Upper lobe of left lung (tissue), 6 donors: ENCODE measurements around the gene PRKAG2. TPM values are rescaled to one million over a fixed set of nuclear protein-coding genes. Genes with fewer than 3 reads are reported as not detected.
A peak's percentile ranks its signal among the peaks of the same experiment; 100 is the strongest.

Experiments used
- ATAC-seq, 2 donors: fragments of 200-7000 bp; cut with Tn5 transposase; one replicate each; pipeline ENCODE4 v1.9.1; 2022; ENCODE audit warnings: mild to moderate bottlenecking in 2 of 2, moderate library complexity in 2 of 2; ENCODE audit not compliant: low FRiP score in 2 of 2
- DNase-seq, 2 donors: peaks; one replicate each; pipeline ENCODE4 v3.0.0-alpha.2; 2019 to 2020
- H3K27ac ChIP-seq, 4 donors: fragments of 200-600 bp; sonication (generic); one replicate each; pipeline ENCODE4 v1.5.1; 2016 to 2019
- H3K27me3 ChIP-seq, 4 donors: fragments of 200-600 bp; sonication (generic); one replicate each; pipeline ENCODE4 v1.5.1; 2017 to 2019
- H3K36me3 ChIP-seq, 4 donors: fragments of 200-600 bp; sonication (generic); one replicate each; pipeline ENCODE4 v1.5.1; 2016 to 2019
- H3K4me1 ChIP-seq, 4 donors: fragments of 200-600 bp; sonication (generic); one replicate each; pipeline ENCODE4 v1.5.1; 2018 to 2019
- H3K4me3 ChIP-seq, 4 donors: fragments of 200-600 bp; sonication (generic); one replicate each; pipeline ENCODE4 v1.5.1; 2017 to 2019; ENCODE audit warnings: mild to moderate bottlenecking in 2 of 4, moderate library complexity in 1 of 4
- H3K9me3 ChIP-seq, 4 donors: fragments of 200-600 bp; sonication (generic); one replicate each; pipeline ENCODE4 v1.5.1; 2018 to 2019
- CTCF ChIP-seq, 6 experiments: fragments of 450-650 bp in 4 of 6; fragments of 200-600 bp in 2 of 6; sonication (generic) in 2 of 6; IDR thresholded peaks; one replicate each; pipeline ENCODE4 v1.5.1; 2016 to 2019; ENCODE audit warnings: antibody characterized with exemption in 6 of 6
- EP300 ChIP-seq, 4 donors: sonication (generic); formaldehyde crosslinking; IDR thresholded peaks; one replicate each; pipeline ENCODE4 v1.5.1; 2017; ENCODE audit warnings: antibody characterized with exemption in 4 of 4, control low read depth in 2 of 4
- POLR2A ChIP-seq, 4 donors: fragments of 450-650 bp; IDR thresholded peaks; one replicate each; pipeline ENCODE4 v1.5.1; 2016 to 2017; ENCODE audit warnings: antibody characterized with exemption in 4 of 4, mild to moderate bottlenecking in 2 of 4
- POLR2AphosphoS5 ChIP-seq, 2 donors: sonication (generic); formaldehyde crosslinking; IDR thresholded peaks; one replicate each; pipeline ENCODE4 v1.5.1; 2017; ENCODE audit warnings: antibody characterized with exemption in 2 of 2
- WGBS, 2 donors: methylation state at CpG; one replicate each; pipeline ENCODE4 v1.1.5; 2017 to 2018; 5-methylcytosine and 5-hydroxymethylcytosine counted together
- total RNA-seq, 6 donors: library from RNA; depleted of rRNA in 4 of 6; stranded (reverse); fragments of >200 nt in 4 of 6; gene quantifications; one replicate each; pipeline versions ENCODE4 v1.1.0 to v1.2.1, GENCODE V29; 2016 to 2021
- donor health status: DM: no; HTN: no; CAD: no; lungs with moderate emphysema.
- donor health status: DM: no; HTN: yes; CAD: no; lungs with severe emphysema.

PRKAG2 gene
- total RNA-seq, 6 donors from 2014 or later = 20.6 to 68.1 (median 29.6) TPM

DNA sequence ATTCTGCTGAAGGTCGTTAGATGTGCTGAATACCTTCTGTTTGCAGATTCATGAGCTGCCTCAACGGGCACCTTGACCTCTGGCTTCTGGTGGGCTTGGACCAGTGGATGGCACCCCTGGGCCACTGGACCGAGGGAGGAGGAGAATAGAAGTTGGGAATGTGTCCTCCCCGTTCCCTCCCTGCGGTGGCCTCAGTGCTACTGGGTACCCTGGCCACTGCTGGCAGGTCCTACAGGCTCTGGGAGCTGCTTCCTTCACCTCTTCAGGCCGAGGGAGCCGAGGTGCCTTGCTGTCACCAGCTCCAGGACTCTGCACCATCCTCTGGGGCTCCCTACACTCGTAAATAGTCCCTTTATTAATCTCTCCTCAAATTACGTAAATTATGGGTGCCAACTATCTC is 47.1 kb upstream of the PRKAG2 start:
- DNase-seq = no peak
- Histone ChIP-seq H3K9me3 (no peaks in the 10 kb centered on the region), H3K27ac (peak overlapping the region; percentile 58 to 84 (median 78)), H3K27me3 (no peaks in the 10 kb centered on the region), H3K36me3 (no peaks in the 10 kb centered on the region), H3K4me3 (no peak overlapping the region), H3K4me1 (peaks cover 9 to 29% (median 14%) of the 10 kb centered on the region in 4 donors)
- WGBS, 2 donors = 91 to 95% methylated on average over 9 of the region's 9 CpGs
- peak in 1 of 2 donors; percentile 2 for ATAC-seq
- TF ChIP-seq EP300 (IDR thresholded peaks at IDR 0.05) (no peak), POLR2AphosphoS5 (IDR thresholded peaks at IDR 0.05) (no peak), POLR2A (IDR thresholded peaks at IDR 0.05) (no peak), CTCF (IDR thresholded peaks at IDR 0.05) (no peak)

DNA sequence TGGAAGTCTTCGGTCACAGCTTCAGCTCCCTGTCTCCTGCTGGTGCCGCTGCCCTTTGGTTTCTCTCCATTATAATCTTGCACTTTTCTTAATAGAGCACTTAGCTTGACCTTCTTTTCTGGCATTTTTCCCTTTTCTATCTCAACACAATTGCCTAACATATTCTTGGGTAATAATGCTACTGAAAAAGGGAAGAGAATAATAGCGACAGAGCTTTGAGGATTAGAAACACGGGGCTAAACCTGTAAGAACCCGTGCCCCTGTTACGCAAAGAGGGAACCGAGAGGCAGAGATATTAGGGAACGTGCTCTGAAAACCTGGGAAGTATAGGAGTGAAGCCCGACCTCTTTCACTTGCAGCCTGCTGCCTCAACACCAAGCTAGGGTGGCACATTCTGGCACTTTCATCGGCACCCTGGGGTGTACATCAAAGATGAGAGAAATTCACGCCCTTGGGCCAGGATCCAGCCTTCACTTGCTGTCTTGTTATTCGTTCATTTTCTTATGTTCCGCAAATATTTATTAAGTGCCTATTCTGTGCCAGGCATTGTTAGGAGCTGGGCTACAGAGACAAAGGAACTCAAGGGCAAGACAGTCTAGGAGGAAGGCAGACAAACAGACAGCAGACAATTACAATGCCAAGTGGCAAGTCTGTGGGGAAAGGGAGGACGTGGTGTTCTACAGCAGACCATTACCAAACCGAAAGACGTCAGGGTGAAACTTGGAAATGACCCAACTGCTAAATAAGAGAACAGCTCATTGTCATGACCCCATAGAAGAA is 46.4 kb upstream of the PRKAG2 start:
- TF ChIP-seq EP300 (IDR thresholded peaks at IDR 0.05) = peak; percentile 85 to 97 (median 92)
- TF ChIP-seq POLR2AphosphoS5 (IDR thresholded peaks at IDR 0.05) = peak; percentile 25 to 68
- TF ChIP-seq POLR2A (IDR thresholded peaks at IDR 0.05) = peak in 1 of 4 donors; percentile 60
- no peak for TF ChIP-seq CTCF (IDR thresholded peaks at IDR 0.05)
- H3K4me1 ChIP-seq = peaks cover 14 to 33% (median 20%) of the 10 kb centered on the region in 4 donors
- H3K9me3 ChIP-seq = no peaks in the 10 kb centered on the region
- ATAC-seq (peak; percentile 68 to 84), DNase-seq (peak in 1 of 2 donors; percentile 74)
- 35 to 38% methylated on average over 16 of the region's 16 CpGs for WGBS, 2 donors
- no peaks in the 10 kb centered on the region for H3K36me3 ChIP-seq
- peak overlapping the region in 1 of 4 donors; percentile 8 for H3K4me3 ChIP-seq
- H3K27ac ChIP-seq = peak overlapping the region; percentile 58 to 84 (median 78)
- no peaks in the 10 kb centered on the region for H3K27me3 ChIP-seq

GRCh38 chr7:151921451-151921850 is 44.5 kb upstream of the PRKAG2 start:
- ATAC-seq (no peak), DNase-seq (no peak)
- TF ChIP-seq EP300 (IDR thresholded peaks at IDR 0.05) (no peak), POLR2A (IDR thresholded peaks at IDR 0.05) (no peak)
- WGBS, 2 donors = 90 to 93% methylated on average over 13 of the region's 13 CpGs
- no peak overlapping the region for H3K4me3 ChIP-seq
- no peaks in the 10 kb centered on the region for H3K9me3 ChIP-seq
- no peak overlapping the region for H3K27ac ChIP-seq
- no peaks in the 10 kb centered on the region for H3K27me3 ChIP-seq
- no peaks in the 10 kb centered on the region for H3K36me3 ChIP-seq
- peaks cover 18 to 42% (median 31%) of the 10 kb centered on the region in 4 donors for H3K4me1 ChIP-seq

DNA sequence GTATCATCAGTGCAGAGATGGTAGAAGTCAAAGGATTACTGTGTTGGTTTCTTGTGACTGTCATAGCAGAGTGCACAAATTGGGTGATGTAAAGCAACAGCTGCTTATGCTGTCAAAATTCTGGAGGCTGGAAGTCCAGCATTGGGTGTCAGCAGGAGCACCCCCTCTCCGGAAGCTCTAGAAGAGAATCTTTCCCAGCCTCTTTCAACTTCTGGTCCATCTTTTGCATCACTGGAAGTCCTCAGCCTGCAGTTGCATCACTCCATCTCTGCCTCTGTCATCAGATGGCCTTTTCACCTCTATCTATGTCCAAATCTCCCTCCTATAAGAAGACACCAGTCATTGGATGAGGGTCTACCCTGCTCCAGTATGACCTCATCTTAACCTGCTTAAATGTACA is 43.6 kb upstream of the PRKAG2 start:
- Histone ChIP-seq H3K9me3 (no peaks in the 10 kb centered on the region), H3K4me1 (peaks cover 18 to 34% (median 31%) of the 10 kb centered on the region in 4 donors), H3K36me3 (no peaks in the 10 kb centered on the region), H3K27me3 (no peaks in the 10 kb centered on the region), H3K4me3 (no peak overlapping the region), H3K27ac (no peak overlapping the region)
- DNase-seq (peak in 1 of 2 donors; percentile 42), ATAC-seq (no peak)
- WGBS, 2 donors = 65 to 85% methylated on average over 1 of the region's 1 CpG
- no peak for TF ChIP-seq CTCF (IDR thresholded peaks at IDR 0.05)
- no peak for TF ChIP-seq POLR2A (IDR thresholded peaks at IDR 0.05)
- peak in 2 of 4 donors; percentile 31 to 39 for TF ChIP-seq EP300 (IDR thresholded peaks at IDR 0.05)
- peak; percentile 16 to 69 for TF ChIP-seq POLR2AphosphoS5 (IDR thresholded peaks at IDR 0.05)

DNA sequence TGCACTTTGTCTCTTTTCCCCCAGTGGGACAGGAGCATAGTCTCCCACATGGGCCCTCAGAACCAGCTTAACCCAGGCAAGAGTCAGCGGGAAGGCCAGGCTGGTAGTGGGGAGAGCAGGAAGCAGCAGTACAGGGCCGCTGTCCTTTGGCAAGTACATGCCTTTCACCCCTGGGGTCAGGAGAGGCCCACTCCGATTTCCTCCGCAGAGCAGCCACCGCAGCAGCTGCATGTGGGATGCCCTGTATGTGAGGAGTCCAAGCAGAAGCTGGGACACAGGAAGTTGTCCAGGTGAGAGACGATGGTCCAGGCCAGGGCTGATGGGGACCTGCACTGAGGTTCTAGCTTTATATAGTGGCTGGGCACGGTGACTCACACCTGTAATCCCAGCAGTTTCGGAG is 42.7 kb upstream of the PRKAG2 start:
- Histone ChIP-seq H3K27ac (no peak overlapping the region), H3K4me1 (peaks cover 18 to 34% (median 30%) of the 10 kb centered on the region in 4 donors), H3K27me3 (no peaks in the 10 kb centered on the region), H3K36me3 (no peaks in the 10 kb centered on the region), H3K4me3 (no peak overlapping the region), H3K9me3 (peaks cover 0 to 3% (median 0%) of the 10 kb centered on the region in 4 donors)
- 92% methylated on average over 5 to 8 of the region's 8 CpGs for WGBS, 2 donors
- DNase-seq (no peak), ATAC-seq (no peak)
- TF ChIP-seq CTCF (IDR thresholded peaks at IDR 0.05) (no peak), POLR2A (IDR thresholded peaks at IDR 0.05) (no peak), POLR2AphosphoS5 (IDR thresholded peaks at IDR 0.05) (no peak), EP300 (IDR thresholded peaks at IDR 0.05) (no peak)
